Kidney (tissue), 14 donors: Measurements from ENCODE around the gene RAC2. TPM values are rescaled to one million over a fixed set of nuclear protein-coding genes. Genes with fewer than 3 reads are reported as not detected.

Experiments used
- DNase-seq, 5 donors: peaks; one replicate each; pipeline ENCODE4 v3.0.0-alpha.2; 2013 to 2020
- FAIRE-seq: peaks from 2 replicates; lab custom pipeline; 2012; peaks lifted over from hg19 to GRCh38; lab: Jason Lieb, UNC
- H3K27ac ChIP-seq, 2 donors: one replicate each; pipeline ENCODE4 v1.7.0; 2013; ENCODE audit warnings: low read depth in 2 of 2, low read length in 2 of 2, inconsistent platforms in 1 of 2
- H3K27me3 ChIP-seq: one replicate; pipeline ENCODE4 v1.7.1; 2013; ENCODE audit warnings: low read length, inconsistent platforms; ENCODE audit not compliant: control insufficient read depth, insufficient read depth
- H3K36me3 ChIP-seq, 3 donors: one replicate each; pipeline versions ENCODE4 v1.7.0 to v1.7.1; 2013; ENCODE audit warnings: low read length in 3 of 3, control low read depth in 1 of 3, inconsistent platforms in 1 of 3; ENCODE audit not compliant: insufficient read depth in 3 of 3, control insufficient read depth in 2 of 3
- H3K4me1 ChIP-seq, 3 donors: one replicate each; pipeline versions ENCODE4 v1.7.0 to v1.7.1; 2013; ENCODE audit warnings: low read length in 3 of 3, inconsistent platforms in 1 of 3, low read depth in 1 of 3; ENCODE audit not compliant: control insufficient read depth in 2 of 3, insufficient read depth in 2 of 3
- H3K4me3 ChIP-seq, 3 donors: one replicate each; pipeline versions ENCODE4 v1.7.0 to v1.8.1; 2013; ENCODE audit warnings: low read length in 3 of 3, control low read depth in 1 of 3, inconsistent platforms in 1 of 3
- H3K9ac ChIP-seq, 3 donors: one replicate each; pipeline versions ENCODE4 v1.7.0 to v1.7.1; 2013; ENCODE audit warnings: low read length in 3 of 3, control low read depth in 1 of 3, inconsistent platforms in 1 of 3
- H3K9me3 ChIP-seq, 3 donors: one replicate each; pipeline versions ENCODE4 v1.7.0 to v1.7.1; 2013; ENCODE audit warnings: low read length in 3 of 3, control low read depth in 1 of 3, inconsistent platforms in 1 of 3; ENCODE audit not compliant: control insufficient read depth in 2 of 3, insufficient read depth in 1 of 3
- CTCF ChIP-seq: IDR thresholded peaks from 3 replicates; pipeline ENCODE4 v1.5.1; 2012; ENCODE audit warnings: mild to moderate bottlenecking, moderate library complexity, borderline replicate concordance; ENCODE audit not compliant: insufficient read depth; ENCODE audit errors: extremely low read depth
- intact Hi-C: fragments of 100-400 bp; cut with DNase I; formaldehyde crosslinking; loops from one replicate; pipeline ENCODE4 v1.11.1; 2022
- polyA plus RNA-seq: library from polyadenylated mRNA; stranded (reverse); fragments of 350-450 nt; fragmentation: Illumina TruSeq; extraction: RNeasy Lipid Tissue Mini Kit (QIAGEN cat#74804); gene quantifications from one replicate; pipeline ENCODE4 v1.2.3, GENCODE V29; 2014; ENCODE audit warnings: low read depth, low replicate concordance; ENCODE audit not compliant: insufficient read depth
- total RNA-seq: library from RNA; stranded (reverse); fragmentation: NEBNext Ultra II Directional; extraction: Animal tissue kit (Norgen Biotek cat#: 25700); gene quantifications from one replicate; pipeline ENCODE4 v1.2.1, GENCODE V29; 2021
- donor health status: control.
- donor health status: control.
- donor health status: control.
- donor health status: control.
- donor health status: control.
- donor health status: DM: yes; HTN: yes; CAD: no.
- donor health status: Normal renal cell carcinoma (clear cell type).

RAC2 gene
- total and polyA plus RNA-seq, 2 donors from 2014 or later, result 4.5 to 38.6 TPM

- H3K4me1 ChIP-seq, result no peaks in the 10 kb centered on the region
- FAIRE-seq (no peak), DNase-seq (no peak)
- intact Hi-C loops, result no loop called here
- no peak overlapping the region for H3K4me3 ChIP-seq
- H3K27ac ChIP-seq, result no peak overlapping the region
- H3K36me3 ChIP-seq, result no peaks in the 10 kb centered on the region
- H3K9ac ChIP-seq, result no peak overlapping the region
- H3K27me3 ChIP-seq, result no peaks in the 10 kb centered on the region
- no peaks in the 10 kb centered on the region for H3K9me3 ChIP-seq
- no peak for TF ChIP-seq CTCF
Measured at GRCh38 chr22:37221424-37222333, 22.4 kb downstream of the RAC2 start.

- H3K9ac ChIP-seq, result no peak overlapping the region
- DNase-seq, result no peak
- no peak for FAIRE-seq
- TF ChIP-seq CTCF, result no peak
- no peaks in the 10 kb centered on the region for H3K9me3 ChIP-seq
- no peaks in the 10 kb centered on the region for H3K36me3 ChIP-seq
- no peak overlapping the region for H3K27ac ChIP-seq
- intact Hi-C loops, result no loop called here
- H3K4me1 ChIP-seq, result no peaks in the 10 kb centered on the region
- H3K4me3 ChIP-seq, result no peak overlapping the region
- H3K27me3 ChIP-seq, result no peaks in the 10 kb centered on the region
Measured at GRCh38 chr22:37220543-37220981, 23.5 kb downstream of the RAC2 start.

GRCh38 chr22:37219533-37219932 lies 24.5 kb downstream of the RAC2 start:
- Histone ChIP-seq H3K27ac (no peak overlapping the region), H3K4me1 (no peaks in the 10 kb centered on the region), H3K9me3 (no peaks in the 10 kb centered on the region), H3K9ac (no peak overlapping the region), H3K4me3 (no peak overlapping the region), H3K27me3 (no peaks in the 10 kb centered on the region), H3K36me3 (no peaks in the 10 kb centered on the region)
- no peak for TF ChIP-seq CTCF
- no peak for FAIRE-seq
- intact Hi-C loops, result no loop called here
- DNase-seq, result no peak
